Measurements from ENCODE around the gene SSR3. TPM values are rescaled to one million over a fixed set of nuclear protein-coding genes. Genes with fewer than 3 reads are reported as not detected.

The SSR3 gene
- total RNA-seq, 1 experiment from 2014 or later: 177 TPM

DNA sequence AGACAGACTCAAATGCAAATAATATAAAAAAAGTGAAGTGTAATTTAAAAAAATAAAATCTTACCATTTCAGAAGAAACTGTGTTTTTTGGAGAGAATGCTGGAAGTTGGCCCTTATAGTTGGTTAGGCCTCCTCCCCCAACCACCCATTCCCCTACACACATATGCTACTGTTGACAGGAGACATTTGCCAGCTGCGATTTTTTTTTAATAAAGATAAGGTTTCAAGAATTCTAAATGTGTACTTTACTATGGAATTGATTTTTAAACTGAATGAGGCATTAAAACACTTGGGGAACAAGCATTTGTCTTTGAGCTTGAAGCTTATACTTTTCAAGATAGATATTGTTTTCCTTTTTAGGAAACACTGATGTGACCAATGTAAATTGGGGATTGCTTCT is 4.4 kb upstream of the SSR3 start:
- Histone ChIP-seq H3K4me2 (ENCODE audit: low read length) (no peak overlapping the region), H3K27me3 (ENCODE audit: insufficient read depth, low read length) (no peaks in the 10 kb centered on the region), H4K20me1 (ENCODE audit: insufficient read depth) (no peaks in the 10 kb centered on the region), H3K9me3 (ENCODE audit: control insufficient read depth in 1 of 2, insufficient read depth in 1 of 2, low read depth in 1 of 2, low read length in 2 of 2) (no peaks in the 10 kb centered on the region), H3K27ac (ENCODE audit: low read depth, low read length) (no peak overlapping the region), H3K9me2 (ENCODE audit: insufficient read depth) (no peaks in the 10 kb centered on the region), H3K36me3 (ENCODE audit: control insufficient read depth in 1 of 2, insufficient read depth in 2 of 2, low read length in 2 of 2) (no peaks in the 10 kb centered on the region), H3K79me2 (ENCODE audit: insufficient read depth, low read length) (peaks cover 6% of the 10 kb centered on the region), H3K4me1 (ENCODE audit: control insufficient read depth in 1 of 2, insufficient read depth in 2 of 2, low read length in 2 of 2) (peaks cover 0 to 9% of the 10 kb centered on the region in 2 experiments; a peak in 1 of 4 replicates), H3K9ac (ENCODE audit: low read length) (no peak overlapping the region), H3K4me3 (replicated peaks in 1 of 2; ENCODE audit: low read depth in 1 of 2, low read length in 2 of 2) (no peak overlapping the region), H2AFZ (ENCODE audit: low read depth, low read length, poor library complexity, severe bottlenecking) (no peak overlapping the region)
- TF ChIP-seq SIN3A (IDR thresholded peaks at IDR 0.05; ENCODE audit: low read depth) (no peak), TCF7L2 (IDR thresholded peaks at IDR 0.05; ENCODE audit: borderline replicate concordance, extremely low read depth, insufficient read depth, insufficient read length) (no peak), CBX3 (IDR thresholded peaks at IDR 0.05; ENCODE audit: low read depth) (no peak)
- DNase-seq (ENCODE audit: low read depth, low spot score) (no peak), ATAC-seq (no peak)
- intact Hi-C loops (cut with micrococcal nuclease): no loop called here
- ChIA-PET POLR2A (no interaction called here), CTCF (no interaction called here), RAD21 (ENCODE audit: low non-redundant PET in 1 of 2, low total read pairs in 2 of 2, uncharacterized antibody in 2 of 2, unreplicated experiment in 2 of 2) (no interaction called here)
- no TSS peak for BruUV-seq (replicated peaks)

DNA sequence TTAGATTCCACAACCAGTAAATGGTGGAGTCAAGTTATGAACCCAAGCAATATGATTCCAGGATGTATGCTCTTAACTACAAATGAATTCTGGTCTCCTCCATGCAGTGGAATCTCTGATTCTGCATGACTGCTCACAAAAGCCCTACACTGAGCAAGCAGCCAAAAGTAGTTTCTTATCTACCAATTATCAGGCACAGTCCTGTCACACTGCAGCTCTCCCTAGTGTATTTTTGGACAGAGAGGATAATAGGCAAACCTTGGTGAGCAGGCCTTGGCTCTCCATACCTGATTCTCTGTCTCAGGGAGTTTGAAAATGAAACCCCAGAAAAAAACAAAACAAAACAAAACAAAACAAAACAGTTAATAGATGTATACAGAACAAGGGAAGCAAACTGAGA is 3.5 kb upstream of the SSR3 start:
- H3K4me1 ChIP-seq (ENCODE audit: control insufficient read depth in 1 of 2, insufficient read depth in 2 of 2, low read length in 2 of 2): peaks cover 3 to 16% of the 10 kb centered on the region in 2 experiments; a peak in 2 of 4 replicates
- ATAC-seq: no peak
- no peak overlapping the region for H3K27ac ChIP-seq (ENCODE audit: low read depth, low read length)
- H3K9me3 ChIP-seq (ENCODE audit: control insufficient read depth in 1 of 2, insufficient read depth in 1 of 2, low read depth in 1 of 2, low read length in 2 of 2): no peaks in the 10 kb centered on the region
- no peaks in the 10 kb centered on the region for H3K36me3 ChIP-seq (ENCODE audit: control insufficient read depth in 1 of 2, insufficient read depth in 2 of 2, low read length in 2 of 2)
- ChIA-PET POLR2A (no interaction called here), CTCF (no interaction called here), RAD21 (ENCODE audit: low non-redundant PET in 1 of 2, low total read pairs in 2 of 2, uncharacterized antibody in 2 of 2, unreplicated experiment in 2 of 2) (no interaction called here)
- intact Hi-C loops (cut with micrococcal nuclease): no loop called here
- peak overlapping the region; percentile 50 for H2AFZ ChIP-seq (ENCODE audit: low read depth, low read length, poor library complexity, severe bottlenecking)
- peaks cover 15% of the 10 kb centered on the region for H3K79me2 ChIP-seq (ENCODE audit: insufficient read depth, low read length)
- no TSS peak for BruUV-seq (replicated peaks)
- no peaks in the 10 kb centered on the region for H3K27me3 ChIP-seq (ENCODE audit: insufficient read depth, low read length)
- no peak for DNase-seq (ENCODE audit: low read depth, low spot score)
- H3K4me2 ChIP-seq (ENCODE audit: low read length): no peak overlapping the region
- no peak overlapping the region for H3K9ac ChIP-seq (ENCODE audit: low read length)
- no peaks in the 10 kb centered on the region for H3K9me2 ChIP-seq (ENCODE audit: insufficient read depth)
- TF ChIP-seq, protein P1, sequence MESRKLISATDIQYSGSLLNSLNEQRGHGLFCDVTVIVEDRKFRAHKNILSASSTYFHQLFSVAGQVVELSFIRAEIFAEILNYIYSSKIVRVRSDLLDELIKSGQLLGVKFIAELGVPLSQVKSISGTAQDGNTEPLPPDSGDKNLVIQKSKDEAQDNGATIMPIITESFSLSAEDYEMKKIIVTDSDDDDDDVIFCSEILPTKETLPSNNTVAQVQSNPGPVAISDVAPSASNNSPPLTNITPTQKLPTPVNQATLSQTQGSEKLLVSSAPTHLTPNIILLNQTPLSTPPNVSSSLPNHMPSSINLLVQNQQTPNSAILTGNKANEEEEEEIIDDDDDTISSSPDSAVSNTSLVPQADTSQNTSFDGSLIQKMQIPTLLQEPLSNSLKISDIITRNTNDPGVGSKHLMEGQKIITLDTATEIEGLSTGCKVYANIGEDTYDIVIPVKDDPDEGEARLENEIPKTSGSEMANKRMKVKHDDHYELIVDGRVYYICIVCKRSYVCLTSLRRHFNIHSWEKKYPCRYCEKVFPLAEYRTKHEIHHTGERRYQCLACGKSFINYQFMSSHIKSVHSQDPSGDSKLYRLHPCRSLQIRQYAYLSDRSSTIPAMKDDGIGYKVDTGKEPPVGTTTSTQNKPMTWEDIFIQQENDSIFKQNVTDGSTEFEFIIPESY (IDR thresholded peaks at IDR 0.05; ENCODE audit: extremely low read depth, insufficient replicate concordance, low read length): no peak
- TF ChIP-seq SRF (IDR thresholded peaks at IDR 0.05; ENCODE audit: low read depth) (no peak), EGR1 (IDR thresholded peaks at IDR 0.05; ENCODE audit: low read depth) (no peak)
- H4K20me1 ChIP-seq (ENCODE audit: insufficient read depth): no peaks in the 10 kb centered on the region
- H3K4me3 ChIP-seq (replicated peaks in 1 of 2; ENCODE audit: low read depth in 1 of 2, low read length in 2 of 2): no peak overlapping the region

Data from HCT116 (cell line).